WI38 (cell line): Measurements from ENCODE around the gene EPB41L2.
A peak's percentile ranks its signal among the peaks of the same experiment; 100 is the strongest.

Source experiments
- H3K4me3 ChIP-seq: 2 replicates; pipeline ENCODE4 v1.5.1; 2011; ENCODE audit warnings: low read depth, mild to moderate bottlenecking, control low read depth, low read length
- CTCF ChIP-seq: IDR thresholded peaks from 2 replicates; pipeline ENCODE4 v1.5.1; 2012; ENCODE audit warnings: low read depth, mild to moderate bottlenecking, control low read depth, low read length

Gene EPB41L2

DNA sequence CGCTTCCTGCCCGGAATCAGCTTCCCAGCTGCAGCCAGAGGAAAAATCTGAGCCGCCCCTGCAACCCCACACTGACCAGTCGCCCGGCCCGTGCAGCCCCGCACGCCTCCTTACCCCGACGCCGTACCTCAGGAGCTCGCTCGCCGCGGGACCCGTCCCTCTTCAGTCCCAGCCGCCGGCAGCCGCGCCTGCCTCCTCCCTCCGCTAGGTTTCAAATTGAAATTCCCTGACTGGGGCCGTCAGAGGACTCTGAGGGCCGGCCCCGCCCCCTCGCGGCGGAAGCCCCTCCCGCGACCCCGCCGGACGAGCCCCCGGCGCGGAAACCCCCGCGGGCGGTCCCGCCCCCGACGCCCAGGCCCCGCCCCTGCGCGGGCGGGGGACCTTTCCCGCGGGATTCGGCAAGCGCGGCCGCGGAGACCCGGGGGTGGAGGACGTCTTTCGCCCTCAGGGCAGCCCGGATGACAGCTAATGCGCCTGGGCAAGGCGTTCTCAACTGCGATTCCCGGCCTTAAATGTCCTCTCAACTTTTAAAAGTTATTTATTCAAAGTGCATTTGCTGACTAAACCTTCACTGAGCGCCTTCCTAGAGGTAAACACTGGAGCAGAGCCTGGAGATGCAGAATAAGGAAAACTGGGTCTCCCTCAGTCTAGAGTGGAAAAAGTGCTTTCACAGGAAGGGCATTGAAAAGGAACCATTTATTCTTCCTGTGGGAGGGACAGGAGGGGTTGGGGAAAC is at the start of gene EPB41L2:
TSS of gene EPB41L2 (minus strand) at position 218 of the 736 bp plus-strand sequence. CDS start 106,760 bp downstream, outside the sequence.
- peak within 1 kb of the TSS; percentile 93 for H3K4me3 ChIP-seq
- TF ChIP-seq CTCF, result no peak; the same call in 1 of the 2 replicates

DNA sequence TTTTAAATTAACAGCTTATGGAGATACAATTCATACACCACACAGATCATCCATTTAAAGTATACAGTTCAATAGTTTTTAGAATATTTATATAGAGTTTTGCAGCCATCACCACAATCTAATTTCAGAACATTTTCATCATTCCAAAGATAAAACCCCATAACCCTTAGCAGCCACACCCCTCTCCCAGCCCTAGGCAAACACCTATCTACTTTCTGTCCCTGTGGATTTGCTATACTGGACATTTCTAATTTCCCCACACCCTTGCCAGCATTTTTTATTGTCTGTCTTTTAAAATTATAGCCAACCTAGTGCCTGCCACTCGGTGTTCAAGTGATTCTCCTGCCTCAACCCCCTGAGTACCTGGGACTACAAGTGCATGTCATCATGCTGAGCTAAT is 49.2 kb upstream of the EPB41L2 start:
- no peak overlapping the region for H3K4me3 ChIP-seq
- no peak for TF ChIP-seq CTCF

- TF ChIP-seq CTCF, result no peak
- no peak overlapping the region for H3K4me3 ChIP-seq
Measured at GRCh38 chr6:131107151-131107550, 44.1 kb upstream of the EPB41L2 start.

DNA sequence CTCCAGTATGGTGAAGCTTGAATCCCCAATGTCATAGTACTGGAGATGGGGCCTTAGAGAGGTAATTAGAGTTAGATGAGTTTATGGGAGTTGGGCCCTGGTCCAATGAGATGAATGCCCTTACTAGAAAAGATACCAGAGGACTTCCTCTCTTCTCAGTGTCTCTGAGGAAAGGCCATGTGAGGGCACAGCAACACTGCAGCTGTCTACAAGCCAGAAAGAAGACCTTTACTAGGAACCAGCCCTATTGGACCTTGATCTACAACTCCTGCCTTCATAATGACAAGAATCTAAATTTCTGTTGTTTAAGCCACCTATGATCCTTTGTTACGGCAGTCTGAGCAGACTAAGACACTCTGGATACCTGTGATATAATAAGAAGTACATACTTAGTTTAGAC is 40.9 kb upstream of the EPB41L2 start:
- no peak overlapping the region for H3K4me3 ChIP-seq
- no peak for TF ChIP-seq CTCF

- H3K4me3 ChIP-seq, result no peak overlapping the region
- no peak for TF ChIP-seq CTCF
Measured at GRCh38 chr6:131103296-131103695, 40.3 kb upstream of the EPB41L2 start.

DNA sequence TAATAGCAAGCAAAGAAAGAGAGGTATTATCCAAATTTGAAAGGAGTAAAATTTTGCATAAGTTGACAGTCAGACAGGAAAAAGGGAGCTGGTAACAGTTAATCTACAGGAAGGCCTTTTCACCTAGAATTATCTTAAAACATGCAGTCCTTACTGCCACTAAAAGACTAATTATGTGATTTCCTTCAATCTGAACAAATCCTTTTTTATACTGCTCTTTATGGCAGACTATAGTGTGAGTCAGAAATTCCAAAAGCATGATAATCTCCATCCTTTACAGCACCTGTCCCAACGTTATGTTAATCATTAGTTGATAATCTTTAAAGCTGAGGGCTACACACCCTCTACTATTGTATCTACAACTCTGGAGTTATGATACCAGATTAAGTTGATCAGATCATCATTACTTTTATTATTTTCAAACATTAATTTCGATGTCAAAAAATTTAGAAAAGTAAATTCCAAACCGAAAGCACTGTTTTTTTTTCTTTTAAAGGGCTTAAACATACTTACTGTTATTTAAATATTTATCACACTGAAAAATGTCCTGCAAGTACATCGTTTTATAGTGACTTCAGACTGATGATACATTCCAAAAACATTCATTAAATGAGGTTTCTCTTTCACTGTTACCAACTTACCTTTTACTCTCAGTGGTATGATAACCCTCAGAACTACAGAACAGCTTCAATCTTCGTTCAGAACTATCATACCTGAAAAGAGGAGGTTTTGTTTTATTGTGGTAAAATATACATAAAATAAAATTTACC is 39.1 kb upstream of the EPB41L2 start:
- H3K4me3 ChIP-seq, result no peak overlapping the region

More for the DNA sequence above, 39.1 kb upstream of the EPB41L2 start:
- TF ChIP-seq CTCF, result no peak
